ENCODE results near the gene IER5L. TPM values are rescaled to one million over a fixed set of nuclear protein-coding genes. Genes with fewer than 3 reads are reported as not detected.

IER5L gene
- total and polyA plus RNA-seq, 5 donors from 2014 or later: 2.7 TPM; not detected in 4

DNA sequence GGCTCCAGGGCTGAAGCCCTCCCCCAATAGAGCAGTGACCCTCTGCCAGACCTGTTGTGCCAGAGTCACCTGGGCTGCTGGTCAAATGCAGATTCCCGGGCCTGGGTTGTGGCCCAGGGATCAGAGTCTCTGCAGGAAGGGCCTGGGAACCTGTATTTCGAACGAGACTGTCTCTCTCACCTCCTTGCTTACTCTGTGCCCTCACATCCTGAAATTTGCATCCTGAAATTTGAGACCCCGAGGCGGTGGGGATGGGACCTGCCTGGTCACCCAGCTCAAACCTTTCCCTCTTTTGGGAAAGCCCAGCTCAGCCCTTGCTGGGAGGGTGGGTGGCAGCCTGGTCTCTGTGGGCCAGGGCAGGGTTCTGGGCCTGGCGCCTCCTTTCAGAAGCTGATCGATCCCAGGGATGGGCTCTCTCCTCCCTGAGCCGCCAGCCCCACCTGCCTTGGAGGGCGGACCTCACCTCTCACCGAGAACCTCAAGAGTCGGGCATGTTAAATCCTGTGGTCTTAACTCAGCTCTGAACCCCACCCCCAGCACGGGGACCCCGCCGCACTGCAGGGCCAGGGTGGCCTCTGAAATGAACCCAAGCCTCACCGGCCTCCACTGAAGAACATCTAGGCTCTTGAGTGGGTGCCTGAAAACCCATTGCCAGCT, 44.0 kb upstream of the IER5L start:
- Histone ChIP-seq H3K4me3 (ENCODE audit: low read depth, low read length) (no peak overlapping the region), H3K27me3 (ENCODE audit: control insufficient read depth, insufficient read depth, low read length) (no peaks in the 10 kb centered on the region), H3K27ac (ENCODE audit: insufficient read depth, low read length, poor library complexity, severe bottlenecking) (no peak overlapping the region), H3K9me3 (ENCODE audit: control insufficient read depth in 2 of 2, low read length in 2 of 2) (no peaks in the 10 kb centered on the region), H3K4me1 (ENCODE audit: control insufficient read depth, insufficient read depth, low read length, poor library complexity, severe bottlenecking) (peaks cover 23% of the 10 kb centered on the region), H3K36me3 (ENCODE audit: control insufficient read depth, insufficient read depth, low read length) (no peaks in the 10 kb centered on the region)
- ATAC-seq (ENCODE audit: low read depth in 2 of 2) (no peak), DNase-seq (no peak)
- Mint-ChIP-seq H3K4me3 (no peak overlapping the region), H3K27ac (peak overlapping the region in 1 of 3 donors; percentile 51), H3K4me1 (peaks cover 0 to 39% (median 19%) of the 10 kb centered on the region in 4 donors), H3K9me3 (peaks cover 0 to 1% (median 0%) of the 10 kb centered on the region in 7 donors), H3K36me3 (no peaks in the 10 kb centered on the region), H3K27me3 (no peaks in the 10 kb centered on the region)

DNA sequence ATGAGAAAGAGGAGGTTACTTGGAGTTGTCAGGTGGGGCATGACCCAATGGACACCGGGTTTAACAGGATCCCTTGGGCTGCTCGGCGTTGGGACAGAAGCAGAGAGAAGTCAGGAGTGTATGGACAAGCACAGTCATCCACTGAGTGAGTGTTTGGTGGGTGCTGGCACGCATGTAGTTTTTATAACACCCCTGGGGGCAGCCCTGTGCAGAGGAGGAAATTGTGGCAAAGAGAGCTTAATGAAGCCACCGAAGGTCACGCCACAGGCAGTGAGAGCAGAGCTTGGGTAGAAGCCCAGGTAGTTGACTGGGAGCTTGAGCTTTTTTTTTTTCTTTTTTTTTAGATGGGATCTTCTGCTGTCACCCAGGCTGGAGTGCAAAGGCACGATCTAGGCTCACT, 43.2 kb upstream of the IER5L start:
- ATAC-seq (ENCODE audit: low read depth in 2 of 2) (peak; percentile 63 to 75), DNase-seq (peak in 2 of 3 donors; percentile 24 to 58)
- no peaks in the 10 kb centered on the region for H3K27me3 ChIP-seq (ENCODE audit: control insufficient read depth, insufficient read depth, low read length)
- Mint-ChIP-seq H3K9me3 (peaks cover 0 to 1% (median 0%) of the 10 kb centered on the region in 7 donors), H3K27ac (peak overlapping the region in 2 of 3 donors; percentile 35 to 78), H3K4me3 (peak overlapping the region in 1 of 4 donors; percentile 3), H3K4me1 (peaks cover 0 to 33% (median 18%) of the 10 kb centered on the region in 4 donors), H3K36me3 (no peaks in the 10 kb centered on the region), H3K27me3 (peaks cover 7% of the 10 kb centered on the region)
- H3K9me3 ChIP-seq (ENCODE audit: control insufficient read depth in 2 of 2, low read length in 2 of 2): no peaks in the 10 kb centered on the region
- H3K4me3 ChIP-seq (ENCODE audit: low read depth, low read length): no peak overlapping the region
- no peak overlapping the region for H3K27ac ChIP-seq (ENCODE audit: insufficient read depth, low read length, poor library complexity, severe bottlenecking)
- H3K36me3 ChIP-seq (ENCODE audit: control insufficient read depth, insufficient read depth, low read length): no peaks in the 10 kb centered on the region
- peaks cover 21% of the 10 kb centered on the region for H3K4me1 ChIP-seq (ENCODE audit: control insufficient read depth, insufficient read depth, low read length, poor library complexity, severe bottlenecking)

- H3K4me1 Mint-ChIP-seq: peaks cover 0 to 28% (median 16%) of the 10 kb centered on the region in 4 donors
- no peaks in the 10 kb centered on the region for H3K9me3 ChIP-seq (ENCODE audit: control insufficient read depth in 2 of 2, low read length in 2 of 2)
- no peak overlapping the region for H3K4me3 ChIP-seq (ENCODE audit: low read depth, low read length)
- H3K27me3 Mint-ChIP-seq: peaks cover 7% of the 10 kb centered on the region
- no peaks in the 10 kb centered on the region for H3K27me3 ChIP-seq (ENCODE audit: control insufficient read depth, insufficient read depth, low read length)
- H3K27ac Mint-ChIP-seq: peak overlapping the region in 2 of 3 donors; percentile 35 to 78
- DNase-seq: no peak
- no peak for ATAC-seq (ENCODE audit: low read depth in 2 of 2)
- peaks cover 0 to 1% (median 0%) of the 10 kb centered on the region in 7 donors for H3K9me3 Mint-ChIP-seq
- H3K4me3 Mint-ChIP-seq: no peak overlapping the region
- no peaks in the 10 kb centered on the region for H3K36me3 ChIP-seq (ENCODE audit: control insufficient read depth, insufficient read depth, low read length)
- no peak overlapping the region for H3K27ac ChIP-seq (ENCODE audit: insufficient read depth, low read length, poor library complexity, severe bottlenecking)
- peaks cover 16% of the 10 kb centered on the region for H3K4me1 ChIP-seq (ENCODE audit: control insufficient read depth, insufficient read depth, low read length, poor library complexity, severe bottlenecking)
- H3K36me3 Mint-ChIP-seq: no peaks in the 10 kb centered on the region
Measured at GRCh38 chr9:129220771-129221170, 42.7 kb upstream of the IER5L start.

- no peak for DNase-seq
- peaks cover 9% of the 10 kb centered on the region for H3K4me1 ChIP-seq (ENCODE audit: control insufficient read depth, insufficient read depth, low read length, poor library complexity, severe bottlenecking)
- peaks cover 7% of the 10 kb centered on the region for H3K27me3 Mint-ChIP-seq
- H3K27ac Mint-ChIP-seq: no peak overlapping the region
- no peaks in the 10 kb centered on the region for H3K36me3 Mint-ChIP-seq
- H3K9me3 ChIP-seq (ENCODE audit: control insufficient read depth in 2 of 2, low read length in 2 of 2): no peaks in the 10 kb centered on the region
- H3K9me3 Mint-ChIP-seq: peaks cover 0 to 1% (median 0%) of the 10 kb centered on the region in 7 donors
- H3K4me1 Mint-ChIP-seq: peaks cover 0 to 17% (median 11%) of the 10 kb centered on the region in 4 donors
- no peak overlapping the region for H3K4me3 Mint-ChIP-seq
- ATAC-seq (ENCODE audit: low read depth in 2 of 2): no peak
- H3K27me3 ChIP-seq (ENCODE audit: control insufficient read depth, insufficient read depth, low read length): no peaks in the 10 kb centered on the region
- no peak overlapping the region for H3K4me3 ChIP-seq (ENCODE audit: low read depth, low read length)
- no peak overlapping the region for H3K27ac ChIP-seq (ENCODE audit: insufficient read depth, low read length, poor library complexity, severe bottlenecking)
- H3K36me3 ChIP-seq (ENCODE audit: control insufficient read depth, insufficient read depth, low read length): no peaks in the 10 kb centered on the region
Measured at GRCh38 chr9:129218918-129219317, 40.9 kb upstream of the IER5L start.

GRCh38 chr9:129218272-129218625, 40.2 kb upstream of the IER5L start:
- H3K4me1 ChIP-seq (ENCODE audit: control insufficient read depth, insufficient read depth, low read length, poor library complexity, severe bottlenecking): peaks cover 9% of the 10 kb centered on the region
- no peak overlapping the region for H3K4me3 ChIP-seq (ENCODE audit: low read depth, low read length)
- no peak for ATAC-seq (ENCODE audit: low read depth in 2 of 2)
- H3K27ac ChIP-seq (ENCODE audit: insufficient read depth, low read length, poor library complexity, severe bottlenecking): no peak overlapping the region
- Mint-ChIP-seq H3K4me1 (peaks cover 0 to 17% (median 11%) of the 10 kb centered on the region in 4 donors), H3K27me3 (peaks cover 7% of the 10 kb centered on the region), H3K36me3 (no peaks in the 10 kb centered on the region), H3K27ac (no peak overlapping the region), H3K9me3 (peaks cover 0 to 1% (median 0%) of the 10 kb centered on the region in 7 donors), H3K4me3 (no peak overlapping the region)
- no peaks in the 10 kb centered on the region for H3K9me3 ChIP-seq (ENCODE audit: control insufficient read depth in 2 of 2, low read length in 2 of 2)
- no peaks in the 10 kb centered on the region for H3K36me3 ChIP-seq (ENCODE audit: control insufficient read depth, insufficient read depth, low read length)
- no peak for DNase-seq
- no peaks in the 10 kb centered on the region for H3K27me3 ChIP-seq (ENCODE audit: control insufficient read depth, insufficient read depth, low read length)

- Histone ChIP-seq H3K27ac (ENCODE audit: insufficient read depth, low read length, poor library complexity, severe bottlenecking) (no peak overlapping the region), H3K4me3 (ENCODE audit: low read depth, low read length) (no peak overlapping the region), H3K9me3 (ENCODE audit: control insufficient read depth in 2 of 2, low read length in 2 of 2) (no peaks in the 10 kb centered on the region), H3K4me1 (ENCODE audit: control insufficient read depth, insufficient read depth, low read length, poor library complexity, severe bottlenecking) (peaks cover 9% of the 10 kb centered on the region), H3K27me3 (ENCODE audit: control insufficient read depth, insufficient read depth, low read length) (no peaks in the 10 kb centered on the region), H3K36me3 (ENCODE audit: control insufficient read depth, insufficient read depth, low read length) (no peaks in the 10 kb centered on the region)
- peaks cover 0 to 13% (median 7%) of the 10 kb centered on the region in 4 donors for H3K4me1 Mint-ChIP-seq
- peaks cover 0 to 1% (median 0%) of the 10 kb centered on the region in 7 donors for H3K9me3 Mint-ChIP-seq
- peaks cover 11% of the 10 kb centered on the region for H3K27me3 Mint-ChIP-seq
- H3K27ac Mint-ChIP-seq: no peak overlapping the region
- DNase-seq (no peak), ATAC-seq (ENCODE audit: low read depth in 2 of 2) (no peak)
- H3K4me3 Mint-ChIP-seq: no peak overlapping the region
- no peaks in the 10 kb centered on the region for H3K36me3 Mint-ChIP-seq
Measured at GRCh38 chr9:129213551-129213950, 35.5 kb upstream of the IER5L start.

DNA sequence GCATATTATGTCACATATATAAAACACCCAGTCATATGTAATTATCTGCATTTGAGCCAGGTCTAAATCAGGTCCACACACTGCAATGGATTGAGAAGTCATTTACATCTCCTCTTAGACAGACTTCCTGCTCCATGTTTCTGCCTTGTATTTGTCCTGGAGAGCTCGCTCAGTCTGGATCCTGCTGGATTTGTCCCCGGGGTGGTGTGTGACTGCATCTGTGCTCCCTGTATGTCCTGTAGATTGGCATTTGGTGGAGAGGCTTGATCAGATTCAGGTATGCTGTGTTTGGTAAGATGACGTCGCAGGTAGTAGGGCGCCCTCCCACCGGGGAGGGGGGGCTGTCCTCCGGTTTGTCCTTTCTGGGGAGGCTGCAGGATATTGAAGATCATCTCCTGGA, 33.6 kb upstream of the IER5L start:
- peak overlapping the region in 1 of 3 donors; percentile 36 for H3K27ac Mint-ChIP-seq
- H3K27me3 Mint-ChIP-seq: peaks cover 7% of the 10 kb centered on the region
- no peaks in the 10 kb centered on the region for H3K9me3 Mint-ChIP-seq
- H3K4me3 ChIP-seq (ENCODE audit: low read depth, low read length): no peak overlapping the region
- H3K4me1 Mint-ChIP-seq: peaks cover 0 to 32% (median 14%) of the 10 kb centered on the region in 4 donors
- DNase-seq (no peak), ATAC-seq (ENCODE audit: low read depth in 2 of 2) (no peak)
- no peaks in the 10 kb centered on the region for H3K9me3 ChIP-seq (ENCODE audit: control insufficient read depth in 2 of 2, low read length in 2 of 2)
- H3K4me3 Mint-ChIP-seq: no peak overlapping the region
- no peaks in the 10 kb centered on the region for H3K27me3 ChIP-seq (ENCODE audit: control insufficient read depth, insufficient read depth, low read length)
- no peaks in the 10 kb centered on the region for H3K36me3 Mint-ChIP-seq
- no peak overlapping the region for H3K27ac ChIP-seq (ENCODE audit: insufficient read depth, low read length, poor library complexity, severe bottlenecking)
- H3K36me3 ChIP-seq (ENCODE audit: control insufficient read depth, insufficient read depth, low read length): no peaks in the 10 kb centered on the region
- peaks cover 16% of the 10 kb centered on the region for H3K4me1 ChIP-seq (ENCODE audit: control insufficient read depth, insufficient read depth, low read length, poor library complexity, severe bottlenecking)

- peaks cover 4% of the 10 kb centered on the region for H3K27me3 Mint-ChIP-seq
- H3K9me3 ChIP-seq (ENCODE audit: control insufficient read depth in 2 of 2, low read length in 2 of 2): no peaks in the 10 kb centered on the region
- ATAC-seq (ENCODE audit: low read depth in 2 of 2) (no peak), DNase-seq (no peak)
- no peaks in the 10 kb centered on the region for H3K9me3 Mint-ChIP-seq
- no peaks in the 10 kb centered on the region for H3K36me3 ChIP-seq (ENCODE audit: control insufficient read depth, insufficient read depth, low read length)
- no peaks in the 10 kb centered on the region for H3K36me3 Mint-ChIP-seq
- no peaks in the 10 kb centered on the region for H3K27me3 ChIP-seq (ENCODE audit: control insufficient read depth, insufficient read depth, low read length)
- peaks cover 16% of the 10 kb centered on the region for H3K4me1 ChIP-seq (ENCODE audit: control insufficient read depth, insufficient read depth, low read length, poor library complexity, severe bottlenecking)
- H3K27ac Mint-ChIP-seq: no peak overlapping the region
- H3K4me3 ChIP-seq (ENCODE audit: low read depth, low read length): no peak overlapping the region
- H3K4me1 Mint-ChIP-seq: peaks cover 0 to 33% (median 15%) of the 10 kb centered on the region in 4 donors
- peak overlapping the region in 1 of 4 donors; percentile 48 for H3K4me3 Mint-ChIP-seq
- H3K27ac ChIP-seq (ENCODE audit: insufficient read depth, low read length, poor library complexity, severe bottlenecking): no peak overlapping the region
Measured at GRCh38 chr9:129210125-129210524, 32.1 kb upstream of the IER5L start.

Measured in CD4-positive, CD25-positive, alpha-beta regulatory T cell (primary cell).